Measurements from ENCODE around the gene HOXA3.
A peak's percentile ranks its signal among the peaks of the same experiment; 100 is the strongest.

The HOXA3 gene

GRCh38 chr7:27156508-27156898 is 4.1 kb upstream of the HOXA3 start, which contains the start of gene HOXA7:
HOXA7 (minus strand) TSS chr7:27156675; CDS start chr7:27156545, 130 bp downstream.
- DNase-seq (ENCODE audit: low read depth in 2 of 2): no peak

DNA sequence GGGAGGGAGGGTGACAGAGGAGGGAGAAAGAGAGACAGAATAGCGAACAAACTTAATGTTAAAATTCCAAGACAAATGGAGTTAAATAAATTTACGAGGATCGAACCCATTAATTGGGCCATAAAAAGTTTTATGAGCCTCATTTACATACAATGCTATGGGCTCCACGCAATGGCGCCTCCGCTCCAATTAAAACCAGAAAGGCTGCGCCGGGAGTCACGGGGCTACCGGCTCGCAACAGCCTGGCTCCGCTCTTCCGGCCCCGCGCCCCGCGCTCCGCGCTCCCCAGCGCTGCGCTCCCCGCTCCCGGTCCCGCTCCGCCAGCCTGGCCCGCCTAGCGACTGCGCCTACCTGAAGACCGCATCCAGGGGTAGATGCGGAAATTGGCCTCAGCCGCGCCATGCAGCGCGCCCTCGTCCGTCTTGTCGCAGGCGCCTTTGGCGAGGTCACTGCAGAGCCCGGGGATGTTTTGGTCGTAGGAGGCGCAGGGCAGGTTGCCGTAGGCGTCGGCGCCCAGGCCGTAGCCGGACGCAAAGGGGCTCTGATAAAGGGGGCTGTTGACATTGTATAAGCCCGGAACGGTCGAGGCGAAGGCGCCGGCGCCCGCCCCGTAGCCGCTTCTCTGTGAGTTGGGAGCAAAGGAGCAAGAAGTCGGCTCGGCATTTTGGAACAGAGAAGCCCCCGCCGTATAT is 3.6 kb upstream of the HOXA3 start:
- no peak for DNase-seq (ENCODE audit: low read depth in 2 of 2)

DNA sequence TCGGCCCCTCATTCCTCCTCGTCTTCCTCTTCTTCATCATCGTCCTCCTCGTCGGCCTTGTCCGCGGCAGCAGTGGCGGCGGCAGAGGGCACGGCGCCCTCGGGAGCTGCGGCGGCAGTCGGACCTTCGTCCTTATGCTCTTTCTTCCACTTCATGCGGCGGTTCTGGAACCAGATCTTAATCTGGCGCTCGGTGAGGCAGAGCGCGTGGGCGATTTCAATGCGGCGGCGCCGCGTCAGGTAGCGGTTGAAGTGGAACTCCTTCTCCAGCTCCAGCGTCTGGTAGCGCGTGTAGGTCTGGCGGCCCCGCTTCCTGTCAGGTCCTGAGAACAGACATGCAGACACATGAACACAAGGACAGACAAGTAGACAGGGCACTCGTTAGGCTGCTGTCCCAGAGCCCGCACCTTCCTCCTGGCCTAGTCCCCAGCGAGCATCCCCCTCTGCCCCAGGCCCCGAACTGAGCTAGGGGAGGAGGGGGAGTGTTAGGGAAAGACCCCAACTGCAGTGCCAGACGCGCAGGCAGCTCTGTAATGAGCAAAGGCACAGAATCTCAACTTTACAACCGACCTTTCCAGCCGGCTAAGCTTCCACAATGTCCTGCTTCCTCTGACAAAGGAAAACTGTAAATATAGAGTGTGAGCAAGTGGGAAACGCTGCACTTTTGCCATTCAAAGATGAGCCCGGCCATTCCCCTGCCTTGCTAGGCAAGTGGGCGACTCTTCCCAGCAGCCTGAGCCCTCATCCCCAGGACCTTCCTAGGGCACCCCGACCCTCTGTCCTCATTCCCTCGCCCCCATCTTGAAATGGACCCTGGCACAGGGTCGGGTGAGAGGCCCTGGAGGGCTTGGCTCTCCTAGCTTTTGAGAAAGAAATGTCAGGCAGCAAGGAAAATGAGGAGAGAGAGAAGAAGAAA is 2.8 kb upstream of the HOXA3 start:
- DNase-seq (ENCODE audit: low read depth in 2 of 2): peak in 1 of 2 experiments; percentile 45

DNA sequence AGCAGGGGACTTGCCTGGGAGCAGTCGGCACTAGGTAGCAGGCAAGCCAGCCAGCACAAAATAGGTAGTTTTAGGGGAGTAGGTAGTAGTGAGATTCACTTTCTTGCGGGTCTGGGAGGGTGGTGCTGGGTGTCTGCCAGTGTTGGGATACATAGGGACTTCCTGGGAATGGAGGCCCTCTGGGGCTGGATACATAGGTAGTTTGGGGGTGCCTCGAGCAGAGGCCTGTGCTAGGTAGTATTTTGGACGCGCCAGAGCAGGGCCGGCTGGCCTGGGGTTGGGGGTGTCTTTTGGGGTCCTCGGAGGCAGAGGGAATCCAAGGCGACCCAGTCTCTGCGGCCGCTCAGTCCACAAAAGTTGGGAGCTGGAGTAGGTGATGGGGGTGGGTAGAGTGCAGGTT is 2.0 kb upstream of the HOXA3 start:
- DNase-seq (ENCODE audit: low read depth in 2 of 2): no peak

DNA sequence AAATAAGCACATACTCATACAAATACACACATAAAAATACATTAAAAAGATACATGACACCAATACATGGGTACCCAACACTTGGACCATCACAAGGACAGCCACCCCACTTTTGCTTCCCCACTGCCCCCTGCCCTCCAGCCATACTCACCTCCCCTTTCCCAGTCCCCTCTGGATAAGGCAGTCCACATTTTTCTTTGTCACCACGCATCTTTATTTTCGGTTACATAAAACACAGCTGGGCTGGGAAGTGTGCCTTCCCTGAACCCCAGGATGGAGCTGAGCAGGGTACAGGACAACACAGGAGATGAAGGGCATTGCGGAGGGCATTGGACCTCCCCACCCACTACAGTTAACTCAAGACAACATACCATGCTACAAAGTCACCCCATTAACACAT is 1.1 kb upstream of the HOXA3 start:
- DNase-seq (ENCODE audit: low read depth in 2 of 2): no peak

- no peak for DNase-seq (ENCODE audit: low read depth in 2 of 2)
Measured at GRCh38 chr7:27152816-27153442, 546 bp upstream of the HOXA3 start.

DNA sequence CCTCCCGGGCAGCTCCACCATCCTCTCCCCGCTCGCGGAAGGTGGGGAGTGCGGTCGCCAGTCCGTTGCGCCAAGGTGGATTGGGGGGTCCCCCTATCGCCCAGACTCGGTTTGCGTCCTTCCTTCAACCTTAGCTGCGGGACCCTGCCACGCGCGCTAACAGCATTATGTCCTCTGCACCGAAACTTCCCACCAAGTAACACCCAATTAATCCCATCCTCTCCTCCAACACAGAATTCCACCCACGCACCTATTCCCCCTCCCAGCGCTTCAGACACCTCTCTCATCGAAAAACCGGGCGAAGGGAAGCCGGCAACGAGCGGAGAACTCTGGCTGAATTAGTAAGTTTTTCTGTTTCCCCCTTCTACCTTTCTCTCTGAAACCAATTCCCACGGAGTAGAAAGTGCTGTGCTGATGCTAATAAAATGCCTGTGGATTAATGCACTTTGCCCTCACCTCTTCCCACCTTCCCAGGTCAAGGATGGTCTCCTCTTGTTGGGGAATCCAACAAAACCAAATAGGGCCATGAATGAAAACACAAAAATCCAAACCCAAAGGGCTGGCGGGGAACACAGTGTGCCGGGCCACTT is 947 bp downstream of the HOXA3 start:
- DNase-seq (ENCODE audit: low read depth in 2 of 2): no peak

GRCh38 chr7:27150568-27151340 is 1.6 kb downstream of the HOXA3 start:
- peak; percentile 41 to 58 for DNase-seq (ENCODE audit: low read depth in 2 of 2)

- no peak for DNase-seq (ENCODE audit: low read depth in 2 of 2)
Measured at GRCh38 chr7:27149842-27150567, 2.4 kb downstream of the HOXA3 start.

- DNase-seq (ENCODE audit: low read depth in 2 of 2): no peak
Measured at GRCh38 chr7:27148756-27149641, 3.4 kb downstream of the HOXA3 start.

GRCh38 chr7:27148031-27148755 is 4.2 kb downstream of the HOXA3 start:
- no peak for DNase-seq (ENCODE audit: low read depth in 2 of 2)

- DNase-seq (ENCODE audit: low read depth in 2 of 2): no peak
Measured at GRCh38 chr7:27147199-27148030, 5.0 kb downstream of the HOXA3 start, which contains the start of gene HOXA6. HOXA6 (minus strand) TSS chr7:27147774; CDS start chr7:27147749, 25 bp downstream.

GRCh38 chr7:27146491-27147198 is 5.7 kb downstream of the HOXA3 start:
- no peak for DNase-seq (ENCODE audit: low read depth in 2 of 2)

- no peak for DNase-seq (ENCODE audit: low read depth in 2 of 2)
Measured at GRCh38 chr7:27145914-27146412, 6.4 kb downstream of the HOXA3 start.

GRCh38 chr7:27145165-27145913 is 7.0 kb downstream of the HOXA3 start:
- no peak for DNase-seq (ENCODE audit: low read depth in 2 of 2)

DNA sequence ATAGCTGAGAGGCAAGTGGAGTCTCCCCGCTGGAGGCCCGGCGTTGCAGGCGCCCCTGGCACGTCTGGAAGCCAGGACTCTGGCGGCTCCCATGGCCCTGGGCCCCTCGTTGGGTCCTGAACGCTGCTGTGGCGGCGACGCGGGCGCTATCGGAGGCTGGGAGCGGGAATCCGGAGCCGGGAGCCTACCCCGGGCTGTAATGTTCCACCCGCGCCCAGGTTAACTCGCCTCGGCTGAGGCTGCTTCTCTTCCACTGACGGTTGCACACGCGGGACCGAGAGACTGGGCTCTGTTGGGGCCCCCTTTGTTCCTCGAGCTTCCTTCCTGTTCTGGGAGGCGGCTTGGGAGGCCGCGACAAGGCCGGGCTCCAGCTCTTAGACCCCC is 7.6 kb downstream of the HOXA3 start:
- DNase-seq (ENCODE audit: low read depth in 2 of 2): no peak

All from stimulated activated CD4-positive, alpha-beta T cell treated with anti-CD3 and anti-CD28 coated beads, Interleukin-12 subunit alpha, Interleukin-12 subunit beta, amount 100 ng/mL, for 24 hours (primary cell).